ENCODE results near the gene DNAJB9. TPM values are rescaled to one million over a fixed set of nuclear protein-coding genes. Genes with fewer than 3 reads are reported as not detected.

The DNAJB9 gene
- total RNA-seq = 56.7 TPM

DNA sequence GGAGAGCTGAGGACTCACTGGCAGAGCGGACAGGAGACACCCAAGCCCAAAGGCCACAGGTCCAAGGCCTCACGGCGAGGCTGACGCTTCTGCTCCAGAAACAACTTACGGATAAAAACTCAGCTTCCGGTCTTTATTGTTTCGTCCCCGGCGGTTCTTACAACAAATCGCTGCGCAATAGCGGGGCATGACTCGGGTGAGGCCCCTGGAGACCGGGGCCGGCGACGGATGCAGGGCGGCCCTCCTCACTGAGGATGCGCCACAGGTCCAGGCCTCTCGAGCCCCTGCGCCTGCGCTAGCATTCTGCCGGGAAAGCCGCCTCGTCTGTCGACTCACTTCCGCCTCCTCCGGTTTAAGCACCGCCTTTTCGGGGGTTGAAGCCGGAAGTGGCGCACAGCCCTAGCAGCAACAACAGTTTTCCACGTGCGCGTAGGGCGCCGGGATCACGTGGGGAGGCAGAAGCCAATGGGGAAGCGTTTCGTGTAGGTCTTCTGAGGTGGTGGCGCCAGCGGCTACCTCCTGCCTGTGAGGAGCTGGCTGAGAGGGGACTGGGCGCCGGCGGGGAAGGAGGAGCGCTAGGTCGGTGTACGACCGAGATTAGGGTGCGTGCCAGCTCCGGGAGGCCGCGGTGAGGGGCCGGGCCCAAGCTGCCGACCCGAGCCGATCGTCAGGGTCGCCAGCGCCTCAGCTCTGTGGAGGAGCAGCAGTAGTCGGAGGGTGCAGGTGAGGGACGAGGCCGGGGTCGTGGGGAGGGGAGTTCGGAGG, at the start of gene DNAJB9, which contains the start of gene THAP5:
Gene DNAJB9, plus strand, starts transcription at position 494 of the 765 bp plus-strand sequence. CDS start 1,853 bp downstream, outside the sequence.
Gene THAP5, minus strand, starts transcription at position 326 of the 765 bp plus-strand sequence. Its CDS starts 137 bp downstream, at position 189.

DNA sequence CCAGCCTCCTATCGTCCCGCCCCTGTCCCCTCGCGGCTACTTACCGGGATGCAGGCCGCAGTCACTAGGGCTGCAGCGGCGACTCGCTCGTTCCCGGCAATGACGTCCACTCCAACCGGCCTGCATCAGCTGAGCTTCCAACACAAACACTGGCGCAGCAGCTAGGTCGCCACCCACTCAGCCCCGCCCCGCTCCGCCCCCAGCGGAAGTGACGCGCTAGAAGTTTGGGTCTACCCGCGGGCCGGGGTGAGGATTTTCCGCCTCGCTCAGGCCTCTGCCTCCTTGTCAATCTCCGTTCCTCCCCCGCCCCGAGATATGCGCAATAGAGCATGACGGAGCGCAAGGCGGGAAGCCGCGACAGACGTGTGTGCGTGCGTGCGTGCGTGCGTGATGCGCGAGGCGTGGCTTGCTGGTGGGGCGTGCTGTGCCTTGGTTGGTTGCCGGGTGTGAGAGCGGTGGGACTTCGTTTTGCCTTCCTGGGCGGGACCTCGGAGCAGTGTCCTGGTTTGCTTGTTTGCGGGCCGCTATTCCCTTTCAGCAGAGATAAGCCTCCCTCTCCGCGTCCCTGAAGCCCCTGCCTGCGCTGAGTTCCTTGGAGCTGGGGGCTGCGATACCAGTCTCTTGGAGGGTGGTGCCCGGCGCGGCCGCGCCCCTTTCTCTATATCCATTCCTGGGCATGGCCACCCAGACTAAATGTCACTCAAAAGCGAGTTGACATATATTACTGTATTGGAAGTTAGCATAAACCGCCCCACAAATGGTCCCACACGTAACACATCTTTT, 43.5 kb upstream of the DNAJB9 start, which contains the start of gene PNPLA8:
Gene PNPLA8, minus strand, starts transcription at position 151 of the 783 bp plus-strand sequence. CDS start 10,644 bp downstream, outside the sequence.

Other genes starting within 250 kb of the DNAJB9 start
- 205 TPM for gene NRCAM, start 113.4 kb upstream of the DNAJB9 start, total RNA-seq
- gene PNPLA8, start 43.7 kb upstream of the DNAJB9 start, total RNA-seq = 81.4 TPM
- gene THAP5, start 168 bp upstream of the DNAJB9 start, total RNA-seq = 60.2 TPM

Measured in diencephalon (tissue), 1 donor.